Stimulated activated CD4-positive, alpha-beta T cell treated with anti-CD3 and anti-CD28 coated beads, Interleukin-1b, Interleukin-23, amount 100 ng/mL, for 1 hour (primary cell): ENCODE data around the gene UNC13B.
"Not testable (repeated sequence)": the region's sequence is repeated elsewhere in the genome, so short reads cannot be mapped to it uniquely, and the experiment has no call there.

Source experiments
- DNase-seq, 2 donors: peaks; one replicate each; pipeline ENCODE4 v3.0.0-alpha.2; 2020; ENCODE audit warnings: low read depth in 2 of 2

The UNC13B gene

DNA sequence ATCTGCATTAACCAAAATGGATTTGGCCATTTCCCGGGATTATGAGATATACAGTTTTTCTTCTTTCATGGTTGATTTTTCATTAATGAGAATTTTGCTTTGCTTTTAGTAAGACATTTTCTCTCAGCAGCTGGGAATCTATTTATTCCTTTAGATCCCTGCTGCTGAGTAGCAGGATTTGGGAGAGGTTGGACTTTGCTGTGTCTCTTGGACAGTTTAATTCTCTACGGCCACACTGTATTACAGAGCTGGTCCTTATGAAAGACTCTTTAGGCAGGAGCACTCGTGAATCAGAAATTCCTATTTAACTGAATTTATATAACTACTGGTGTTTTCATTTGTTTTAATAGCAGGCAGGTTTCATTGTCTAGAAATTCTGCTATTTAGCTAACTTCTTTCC, 1.6 kb downstream of the UNC13B start:
- DNase-seq = no peak

DNA sequence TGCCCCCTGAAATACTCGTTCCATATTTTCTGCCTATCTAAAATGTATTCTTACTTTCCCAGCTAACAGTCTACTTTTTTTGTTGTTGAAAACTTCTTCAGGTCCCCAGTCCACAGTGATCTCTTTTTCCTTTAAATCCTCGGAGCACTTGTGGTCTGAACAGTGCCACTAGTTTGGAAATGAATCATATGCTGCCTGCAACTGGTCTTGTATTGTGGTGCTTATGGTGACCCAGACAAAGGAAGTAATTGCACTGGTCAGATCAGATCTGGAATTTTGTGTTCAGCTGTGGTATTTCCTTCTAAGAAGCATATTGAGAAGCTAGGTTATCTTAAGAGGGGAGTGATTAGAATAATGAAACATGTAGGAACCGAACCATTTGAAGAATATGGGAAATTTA, 2.9 kb downstream of the UNC13B start:
- no peak for DNase-seq

DNA sequence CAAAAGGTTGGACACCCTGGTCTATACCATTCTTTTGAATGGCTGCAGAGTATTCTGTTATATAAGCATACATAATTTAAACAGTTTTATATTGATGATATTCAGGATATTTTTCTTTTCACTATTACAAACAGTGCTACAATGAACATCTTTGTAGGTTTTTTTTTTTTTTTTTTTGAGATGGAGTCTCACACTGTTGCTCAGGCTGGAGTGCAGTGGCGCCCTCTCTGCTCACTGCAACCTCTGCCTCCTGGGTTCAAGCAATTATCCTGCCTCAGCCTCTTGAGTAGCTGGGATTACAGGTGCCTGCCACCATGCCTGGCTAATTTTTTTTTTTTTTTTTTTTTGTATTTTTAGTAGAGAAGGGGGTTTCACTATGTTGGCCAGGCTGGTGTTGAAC, 5.6 kb downstream of the UNC13B start:
- DNase-seq = not testable (repeated sequence)

DNA sequence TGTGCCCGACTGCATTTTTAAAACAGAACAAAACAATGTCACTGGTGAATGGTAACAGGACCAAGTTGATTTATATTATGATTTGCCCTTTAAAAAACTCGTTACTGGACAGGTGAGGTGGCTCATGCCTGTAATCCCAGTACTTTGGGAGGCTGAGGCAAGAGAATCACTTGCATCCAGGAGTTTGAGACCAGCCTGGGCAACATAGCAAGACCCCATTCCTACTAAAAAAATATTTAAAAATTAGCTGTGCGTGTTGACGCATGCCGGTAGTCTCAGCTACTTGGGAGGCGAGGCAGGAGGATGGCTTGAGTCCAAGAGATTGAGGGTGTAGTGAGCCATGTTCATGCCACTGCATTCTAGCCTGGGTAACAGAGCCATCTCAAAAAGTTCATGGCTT, 7.2 kb downstream of the UNC13B start:
- DNase-seq = no peak

DNA sequence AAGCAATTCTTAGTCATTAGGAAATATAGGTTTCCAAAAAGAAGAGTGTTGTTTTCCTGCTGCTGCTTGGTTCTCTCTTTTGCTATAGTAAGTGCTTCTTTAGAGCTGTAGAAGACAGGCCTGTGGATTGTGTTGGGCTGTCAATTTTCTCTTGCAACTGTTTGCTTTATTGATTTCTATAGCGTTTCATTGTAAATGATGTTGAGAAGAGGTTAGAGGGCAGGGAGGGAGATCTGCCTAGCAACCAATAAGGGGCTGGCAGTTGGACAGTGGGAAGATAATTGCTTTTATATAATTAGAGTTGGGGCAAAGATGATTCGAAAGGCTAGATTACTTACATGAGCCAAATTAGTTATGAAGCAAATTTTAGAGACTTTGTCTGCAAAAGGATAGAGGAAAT, 11.1 kb downstream of the UNC13B start:
- no peak for DNase-seq

DNA sequence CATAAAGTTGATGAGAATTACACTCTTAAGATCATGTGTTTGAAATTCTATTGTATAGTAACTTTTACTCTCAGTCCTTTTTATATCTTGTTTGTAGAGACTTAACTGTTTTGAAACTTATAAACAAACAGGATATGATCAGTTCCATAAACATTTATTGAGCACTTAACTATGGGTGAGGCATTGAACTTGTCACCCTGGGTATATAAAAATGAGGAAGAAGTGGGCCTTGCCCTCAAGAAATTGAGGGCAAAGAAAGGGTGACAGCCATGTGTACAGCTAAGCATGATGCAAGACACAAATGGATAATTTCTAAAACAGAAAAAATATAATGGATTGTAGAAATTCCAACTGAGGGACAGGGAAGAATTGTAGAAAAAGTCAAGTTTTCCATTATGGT, 15.7 kb downstream of the UNC13B start:
- DNase-seq = no peak

DNA sequence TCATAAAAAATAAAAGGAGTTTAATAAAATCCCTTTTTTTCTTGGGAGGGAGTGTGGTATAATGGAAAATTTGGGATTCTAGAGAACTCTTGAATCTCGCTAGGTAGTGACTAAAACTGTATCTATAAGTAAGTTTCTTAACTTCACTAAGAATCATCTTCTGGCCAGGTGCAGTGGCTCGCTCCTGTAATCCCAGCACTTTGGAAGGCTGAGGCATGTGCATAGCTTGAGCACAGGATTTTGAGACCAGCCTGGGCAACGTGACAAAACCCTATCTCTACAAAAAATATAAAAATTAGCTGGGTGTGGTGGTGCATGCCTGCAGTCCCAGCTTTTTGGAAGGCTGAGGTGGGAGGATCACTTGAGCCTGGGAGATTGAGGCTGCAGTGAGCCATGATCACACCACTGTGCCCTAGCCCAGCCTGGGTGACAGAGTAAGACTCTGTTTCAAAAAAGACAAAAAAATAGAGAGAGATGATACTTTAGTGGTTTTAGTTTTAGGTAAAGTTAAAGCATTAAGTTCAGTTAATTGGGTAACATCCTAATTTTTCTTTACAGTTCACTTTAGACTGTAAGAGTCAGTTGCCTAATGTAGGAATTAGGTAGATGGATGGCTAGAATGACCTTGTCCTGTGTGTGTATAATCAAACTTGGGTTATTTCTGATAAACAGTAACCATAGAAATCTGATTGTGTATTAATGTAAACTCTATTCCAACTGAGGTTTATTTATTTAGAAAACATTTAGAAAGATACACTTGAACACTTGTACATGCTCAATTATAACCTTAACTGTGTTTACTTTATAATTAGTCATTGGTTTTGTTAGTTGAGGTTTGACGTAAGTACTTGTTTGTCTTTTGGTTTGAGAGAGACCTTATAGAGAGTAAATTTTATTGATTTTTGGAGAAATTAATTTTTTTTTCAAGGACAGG, 17.8 kb downstream of the UNC13B start:
- DNase-seq = no peak

DNA sequence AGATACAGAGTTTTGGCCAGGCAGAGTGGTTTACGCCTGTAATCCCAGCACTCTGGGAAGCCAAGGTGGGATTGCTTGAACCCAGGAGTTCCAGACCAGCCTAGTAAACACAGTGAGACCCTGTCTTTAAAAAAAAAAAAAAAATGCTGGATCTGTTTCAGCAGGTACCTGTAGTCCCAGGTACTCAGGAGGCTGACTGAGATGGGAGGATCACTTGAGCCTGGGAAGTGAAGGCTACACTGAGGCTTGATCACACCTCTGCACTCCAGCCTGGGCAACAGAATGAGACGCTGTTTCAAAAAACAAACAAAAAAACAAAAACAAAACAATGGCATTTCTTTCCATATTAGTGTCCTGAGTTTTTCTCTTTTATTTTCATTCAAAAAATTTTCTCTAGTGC, 19.0 kb downstream of the UNC13B start:
- no peak for DNase-seq

DNA sequence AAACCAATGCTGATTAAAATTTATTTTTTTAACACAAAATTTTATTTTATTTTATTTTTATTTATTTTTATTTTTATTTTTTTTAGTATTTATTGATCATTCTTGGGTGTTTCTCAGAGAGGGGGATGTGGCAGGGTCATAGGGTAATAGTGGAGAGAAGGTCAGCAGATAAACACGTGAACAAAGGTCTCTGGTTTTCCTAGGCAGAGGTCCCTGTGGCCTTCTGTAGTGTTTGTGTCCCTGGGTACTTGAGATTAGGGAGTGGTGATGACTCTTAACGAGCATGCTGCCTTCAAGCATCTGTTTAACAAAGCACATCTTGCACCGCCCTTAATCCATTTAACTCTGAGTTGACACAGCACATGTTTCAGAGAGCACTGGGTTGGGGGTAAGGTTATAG, 20.6 kb downstream of the UNC13B start:
- DNase-seq = not testable (repeated sequence)

DNA sequence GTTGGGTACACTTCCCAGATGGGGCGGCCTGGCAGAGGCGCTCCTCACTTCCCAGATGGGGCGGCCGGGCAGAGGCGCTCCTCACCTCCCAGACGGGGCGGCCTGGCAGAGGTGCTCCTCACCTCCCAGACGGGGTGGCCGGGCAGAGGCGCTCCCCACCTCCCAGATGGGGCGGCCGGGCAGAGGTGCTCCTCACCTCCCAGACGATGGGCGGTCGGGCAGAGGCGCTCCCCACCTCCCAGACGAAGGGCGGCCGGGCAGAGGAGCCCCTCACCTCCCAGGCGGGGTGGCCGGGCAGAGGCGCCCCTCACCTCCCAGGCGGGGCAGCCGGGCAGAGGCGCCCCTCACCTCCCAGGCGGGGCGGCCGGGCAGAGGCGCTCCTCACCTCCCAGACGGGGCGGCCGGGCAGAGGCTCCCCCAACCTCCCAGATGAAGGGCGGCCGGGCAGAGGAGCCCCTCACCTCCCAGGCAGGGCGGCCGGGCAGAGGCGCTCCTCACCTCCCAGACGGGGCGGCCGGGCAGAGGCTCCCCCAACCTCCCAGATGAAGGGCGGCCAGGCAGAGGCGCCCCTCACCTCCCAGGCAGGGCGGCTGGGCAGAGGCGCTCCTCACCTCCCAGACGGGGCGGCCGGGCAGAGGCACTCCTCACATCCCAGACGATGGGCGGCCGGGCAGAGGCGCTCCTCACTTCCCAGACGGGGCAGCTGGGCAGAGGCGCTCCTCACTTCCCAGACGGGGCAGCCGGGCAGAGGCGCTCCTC, 21.4 kb downstream of the UNC13B start:
- DNase-seq = not testable (repeated sequence)

DNA sequence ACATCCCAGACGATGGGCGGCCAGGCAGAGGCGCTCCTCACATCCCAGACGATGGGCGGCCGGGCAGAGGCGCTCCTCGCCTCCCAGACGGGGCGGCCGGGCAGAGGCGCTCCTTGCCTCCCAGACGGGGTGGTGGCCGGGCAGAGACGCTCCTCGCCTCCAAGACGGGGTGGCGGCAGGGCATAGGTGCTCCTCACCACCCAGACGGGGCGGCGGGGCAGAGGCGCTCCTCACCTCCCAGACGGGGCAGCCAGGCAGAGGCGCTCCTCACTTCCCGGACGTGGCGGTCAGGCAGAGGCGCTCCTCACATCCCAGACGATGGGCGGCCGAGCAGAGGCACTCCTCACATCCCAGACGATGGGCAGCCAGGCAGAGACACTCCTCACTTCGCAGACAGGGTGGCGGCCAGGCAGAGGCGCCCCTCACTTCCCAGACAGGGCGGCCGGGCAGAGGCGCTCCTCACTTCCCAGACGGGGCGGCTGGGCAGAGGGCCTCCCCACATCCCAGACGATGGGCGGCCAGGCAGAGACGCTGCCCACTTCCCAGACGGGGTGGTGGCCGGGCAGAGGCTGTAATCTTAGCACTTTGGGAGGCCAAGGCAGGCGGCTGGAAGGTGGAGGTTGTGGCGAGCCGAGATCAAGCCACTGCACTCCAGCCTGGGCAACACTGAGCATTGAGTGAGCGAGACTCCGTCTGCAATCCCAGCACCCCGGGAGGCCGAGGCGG, 22.1 kb downstream of the UNC13B start:
- not testable (repeated sequence) for DNase-seq

DNA sequence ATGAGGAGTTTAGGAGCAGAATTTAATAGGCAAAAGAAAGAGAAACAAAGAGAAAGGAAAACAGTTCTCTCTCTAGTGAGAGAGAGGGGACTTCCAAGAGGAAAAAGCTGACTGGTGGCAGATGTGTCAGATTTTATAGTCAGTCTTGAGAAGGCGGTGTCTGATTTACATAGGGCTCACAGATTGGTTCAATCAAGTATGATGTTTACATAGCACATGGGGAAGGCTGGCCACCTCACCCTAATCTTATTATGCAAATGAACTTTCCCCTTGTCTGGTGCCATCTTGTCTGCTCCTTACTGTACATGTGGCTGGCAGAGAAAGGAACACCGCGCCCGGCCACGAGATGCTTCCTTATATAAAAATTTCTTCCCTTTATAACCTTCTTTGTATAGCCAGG, 24.7 kb downstream of the UNC13B start:
- DNase-seq = no peak

DNA sequence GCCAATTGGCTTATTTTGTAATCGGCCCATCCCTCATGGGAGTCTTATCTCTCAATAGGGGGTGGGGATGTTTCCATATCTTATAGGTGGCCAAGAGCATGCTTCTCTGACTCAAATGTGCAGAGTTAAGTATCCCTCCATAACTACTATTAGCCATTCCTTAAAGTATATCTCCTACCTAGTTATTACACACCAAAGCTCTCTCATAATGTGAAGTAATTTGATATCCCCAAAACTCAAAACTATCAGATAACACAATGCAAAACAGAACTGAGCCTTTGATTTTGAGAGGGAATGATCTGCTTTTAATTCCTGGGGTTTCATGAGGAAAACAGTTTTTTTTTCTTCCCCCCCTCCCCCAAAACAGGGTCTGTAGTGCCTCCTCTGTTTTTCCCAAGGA, 28.4 kb downstream of the UNC13B start:
- DNase-seq = no peak

DNA sequence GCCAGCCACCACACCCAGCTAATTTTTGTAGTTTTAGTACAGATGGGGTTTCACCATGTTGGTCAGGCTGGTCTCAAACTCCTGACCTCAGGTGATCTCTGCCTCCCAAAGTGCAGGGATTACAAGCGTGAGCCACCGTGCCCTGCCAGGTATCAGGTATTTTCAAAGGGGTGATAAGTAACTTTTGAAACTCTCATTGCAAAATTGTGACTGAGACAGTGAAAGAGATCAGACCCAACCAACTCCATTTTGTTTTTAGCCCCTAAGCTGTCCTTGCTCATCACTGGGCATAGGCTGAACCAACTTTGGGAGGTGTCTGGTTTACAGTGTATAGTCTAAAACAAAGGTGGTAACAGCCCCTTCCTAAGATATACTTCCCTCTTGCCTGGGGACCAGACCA, 29.3 kb downstream of the UNC13B start:
- DNase-seq = no peak

DNA sequence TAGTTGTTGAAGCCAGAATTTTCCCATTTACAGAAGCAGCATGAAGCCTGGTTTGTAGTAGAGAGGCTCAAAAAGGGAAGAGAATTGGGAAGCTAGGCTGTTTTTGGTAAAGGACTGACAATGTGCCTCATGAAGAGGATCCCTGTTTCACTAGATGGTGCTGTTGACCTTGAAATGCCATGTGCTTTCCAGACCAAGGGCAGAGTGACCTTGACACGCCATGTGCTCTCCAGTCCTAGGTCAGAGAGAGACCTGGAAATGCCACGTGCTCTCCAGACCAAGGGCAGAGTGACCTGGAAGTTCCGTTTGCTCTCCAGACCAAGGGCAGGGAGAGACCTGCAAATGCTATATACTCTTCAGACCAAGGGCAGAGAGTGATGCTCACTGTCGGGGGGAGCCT, 32.0 kb downstream of the UNC13B start:
- DNase-seq = no peak

DNA sequence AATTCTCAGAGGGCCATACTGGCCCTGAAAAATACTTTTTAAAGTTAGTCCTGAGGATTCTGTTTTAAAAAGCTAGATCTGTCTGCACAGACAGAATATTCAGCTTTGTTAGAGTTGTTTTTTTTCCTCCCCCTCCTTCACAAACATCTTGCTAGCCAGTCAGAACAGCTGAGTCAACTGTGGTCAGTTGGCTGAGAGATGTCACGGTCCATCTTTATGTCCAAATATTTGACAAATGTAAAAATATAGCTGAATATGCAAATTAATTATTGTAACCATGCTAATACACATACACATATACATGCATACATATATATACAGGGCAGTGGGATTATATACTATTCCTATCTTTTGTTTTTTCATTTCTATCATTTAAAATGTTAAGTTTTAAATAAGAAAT, 33.9 kb downstream of the UNC13B start:
- no peak for DNase-seq

DNA sequence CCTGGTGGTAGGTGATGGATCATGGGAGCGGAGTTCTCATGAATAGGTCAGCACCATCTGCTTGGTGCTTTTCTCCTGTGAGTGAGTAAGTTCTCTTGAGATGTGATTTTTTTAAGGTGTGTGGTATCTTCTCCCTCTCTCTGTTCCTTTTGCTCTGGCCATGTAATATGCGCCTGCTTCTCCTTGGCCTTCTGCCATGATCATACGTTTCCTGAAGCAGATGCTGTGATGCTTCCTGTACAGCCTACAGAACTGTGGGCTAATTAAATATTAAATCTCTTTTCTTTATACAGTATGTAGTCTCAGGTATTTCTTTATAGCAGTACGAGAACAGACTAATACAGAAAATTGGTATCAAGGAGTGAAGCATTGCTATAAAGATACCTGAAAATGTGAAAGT, 36.4 kb downstream of the UNC13B start:
- no peak for DNase-seq

DNA sequence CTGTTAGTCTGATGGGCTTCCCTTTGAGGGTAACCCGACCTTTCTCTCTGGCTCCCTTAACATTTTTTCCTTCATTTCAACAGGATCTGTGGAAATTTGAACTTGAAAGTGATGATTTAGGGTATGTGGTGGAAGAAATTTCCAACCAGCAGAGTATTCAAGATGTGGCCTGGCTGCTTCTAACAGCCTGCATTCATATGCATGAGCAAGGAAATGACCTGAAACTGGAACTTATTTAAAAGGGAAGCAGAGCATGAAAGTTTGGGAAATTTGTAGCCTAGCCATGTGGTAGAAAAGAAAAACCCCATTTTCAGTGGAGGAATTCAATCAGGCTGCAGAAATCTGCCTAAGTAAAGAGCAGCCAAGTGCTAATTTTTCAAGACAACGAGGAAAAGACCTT, 41.7 kb downstream of the UNC13B start:
- no peak for DNase-seq

DNA sequence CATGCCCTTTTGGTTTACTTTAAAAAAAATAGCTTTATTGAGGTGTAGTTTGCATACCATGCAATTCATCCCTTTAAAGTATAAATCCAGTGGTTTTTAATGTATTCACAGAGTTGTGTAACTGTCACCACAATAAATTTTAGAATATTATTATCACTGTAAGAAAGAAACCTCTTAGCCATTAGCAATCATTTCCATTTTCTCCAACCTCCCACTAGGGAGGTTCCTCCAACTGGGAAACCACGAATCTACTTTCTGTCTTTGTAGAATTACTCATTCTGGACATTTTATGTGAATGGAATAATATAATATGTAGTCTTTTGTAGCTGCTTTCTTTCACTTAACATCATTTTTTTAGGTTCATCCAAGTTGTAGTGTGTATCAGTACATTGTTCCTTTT, 43.5 kb downstream of the UNC13B start:
- DNase-seq = no peak

DNA sequence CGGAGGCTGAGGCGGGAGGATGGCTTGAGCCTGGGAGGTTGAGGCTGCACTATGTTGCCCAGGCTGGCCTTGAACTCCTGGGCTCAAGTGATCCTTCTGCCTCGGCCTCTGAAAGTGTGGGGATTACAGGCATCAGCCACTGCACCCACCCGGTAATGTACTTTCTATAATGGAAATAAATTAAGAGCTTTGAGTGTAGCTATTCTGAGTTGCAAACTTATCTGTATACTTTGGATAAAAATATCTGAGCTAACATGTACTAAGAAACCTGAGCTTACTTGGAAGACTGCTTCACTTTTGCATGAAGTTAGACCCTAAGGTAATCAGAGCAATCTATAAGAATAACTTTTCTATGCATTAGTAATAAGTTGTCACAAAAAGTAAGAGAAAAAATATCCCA, 50.0 kb downstream of the UNC13B start:
- DNase-seq = no peak

DNA sequence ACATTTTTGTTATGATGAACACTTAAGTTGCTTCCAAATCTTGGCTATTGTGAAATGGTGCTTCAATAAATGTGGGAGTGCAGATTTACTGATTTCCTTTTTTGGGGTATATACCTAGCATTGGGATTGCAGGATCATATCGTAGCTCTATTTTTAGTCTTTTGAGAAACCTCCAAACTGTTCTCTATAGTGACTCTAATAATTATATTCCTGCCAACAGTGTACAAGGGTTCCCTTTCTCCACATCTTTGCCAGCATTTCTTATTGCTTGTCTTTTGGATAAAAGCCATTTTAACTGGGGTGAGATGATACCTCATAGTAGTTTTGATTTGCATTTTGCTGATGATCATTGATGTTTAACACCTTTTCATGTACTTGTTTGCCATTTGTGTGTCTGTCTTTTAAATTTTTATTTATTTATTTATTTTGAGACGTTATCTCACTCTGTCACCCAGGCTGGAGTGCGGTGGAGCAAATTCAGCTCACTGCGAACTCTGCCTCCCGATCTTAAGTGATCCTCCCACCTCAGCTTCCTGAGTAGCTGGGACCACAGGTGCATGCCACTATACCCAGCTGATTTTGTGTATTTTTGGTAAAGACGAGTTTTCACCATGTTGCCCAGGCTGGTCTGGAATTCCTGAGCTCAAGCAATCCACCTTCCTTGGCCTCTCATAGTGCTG, 59.0 kb downstream of the UNC13B start:
- no peak for DNase-seq

DNA sequence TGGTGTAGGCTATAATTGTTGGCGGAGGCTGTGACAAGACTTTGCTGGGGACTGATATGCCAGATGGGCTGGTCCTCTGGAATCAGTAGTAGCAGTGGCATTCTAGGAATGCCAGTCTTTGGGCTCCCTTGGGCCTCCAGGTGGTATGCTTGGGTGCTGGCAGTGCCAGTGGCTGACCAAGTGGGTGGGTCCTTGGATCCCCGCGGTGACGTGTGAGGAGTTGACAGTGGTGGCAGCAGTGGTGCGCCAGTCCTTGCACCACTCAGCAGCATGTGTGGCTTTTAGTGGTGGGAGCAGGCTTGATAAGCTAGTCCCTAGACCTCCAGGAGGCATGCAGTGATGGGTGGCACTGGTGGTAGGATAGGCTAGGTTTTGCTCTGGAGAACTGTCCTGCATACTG, 63.9 kb downstream of the UNC13B start:
- no peak for DNase-seq
